Bronchial epithelial cell (primary cell): ENCODE data around the gene TNFRSF12A. TPM values are rescaled to one million over a fixed set of nuclear protein-coding genes. Genes with fewer than 3 reads are reported as not detected.
A peak's percentile ranks its signal among the peaks of the same experiment; 100 is the strongest.

Source experiments
- DNase-seq: peaks from one replicate; pipeline ENCODE4 v3.0.0-alpha.2; 2010; ENCODE audit warnings: low read depth
- FAIRE-seq: peaks from 2 replicates; lab custom pipeline; 2011; peaks lifted over from hg19 to GRCh38; lab: Jason Lieb, UNC
- H3K27me3 ChIP-seq: 2 replicates; pipeline ENCODE4 v1.5.1; 2011; ENCODE audit warnings: low read length; ENCODE audit not compliant: control insufficient read depth, insufficient read depth
- H3K36me3 ChIP-seq: 2 replicates; pipeline ENCODE4 v1.5.1; 2011; ENCODE audit warnings: low read length; ENCODE audit not compliant: control insufficient read depth, insufficient read depth
- H3K4me3 ChIP-seq: 2 replicates; pipeline ENCODE4 v1.5.1; 2011; ENCODE audit warnings: mild to moderate bottlenecking, low read depth, low read length, control low read depth
- total RNA-seq: library from RNA; depleted of rRNA; stranded (reverse); fragments of >200 nt; gene quantifications from 2 replicates; pipeline ENCODE4 v1.2.1, GENCODE V29; 2014
- TF ChIP-seq, protein P1 (sequence below): IDR thresholded peaks from 2 replicates; pipeline ENCODE4 v1.5.1; 2011; ENCODE audit warnings: mild to moderate bottlenecking, moderate library complexity, low read length, control low read depth, inconsistent platforms; ENCODE audit not compliant: insufficient read depth, severe bottlenecking

Gene TNFRSF12A
- total RNA-seq, 1 donor from 2014 or later = 686 TPM

- DNase-seq (no peak), FAIRE-seq (no peak)
- Histone ChIP-seq H3K27me3 (peaks cover 13% of the 10 kb centered on the region), H3K36me3 (peaks cover 2% of the 10 kb centered on the region), H3K4me3 (peak overlapping the region; percentile 72)
- TF ChIP-seq, protein P1, sequence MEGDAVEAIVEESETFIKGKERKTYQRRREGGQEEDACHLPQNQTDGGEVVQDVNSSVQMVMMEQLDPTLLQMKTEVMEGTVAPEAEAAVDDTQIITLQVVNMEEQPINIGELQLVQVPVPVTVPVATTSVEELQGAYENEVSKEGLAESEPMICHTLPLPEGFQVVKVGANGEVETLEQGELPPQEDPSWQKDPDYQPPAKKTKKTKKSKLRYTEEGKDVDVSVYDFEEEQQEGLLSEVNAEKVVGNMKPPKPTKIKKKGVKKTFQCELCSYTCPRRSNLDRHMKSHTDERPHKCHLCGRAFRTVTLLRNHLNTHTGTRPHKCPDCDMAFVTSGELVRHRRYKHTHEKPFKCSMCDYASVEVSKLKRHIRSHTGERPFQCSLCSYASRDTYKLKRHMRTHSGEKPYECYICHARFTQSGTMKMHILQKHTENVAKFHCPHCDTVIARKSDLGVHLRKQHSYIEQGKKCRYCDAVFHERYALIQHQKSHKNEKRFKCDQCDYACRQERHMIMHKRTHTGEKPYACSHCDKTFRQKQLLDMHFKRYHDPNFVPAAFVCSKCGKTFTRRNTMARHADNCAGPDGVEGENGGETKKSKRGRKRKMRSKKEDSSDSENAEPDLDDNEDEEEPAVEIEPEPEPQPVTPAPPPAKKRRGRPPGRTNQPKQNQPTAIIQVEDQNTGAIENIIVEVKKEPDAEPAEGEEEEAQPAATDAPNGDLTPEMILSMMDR = no peak
Measured at GRCh38 chr16:3035289-3035971, 15.3 kb downstream of the TNFRSF12A start.

DNA sequence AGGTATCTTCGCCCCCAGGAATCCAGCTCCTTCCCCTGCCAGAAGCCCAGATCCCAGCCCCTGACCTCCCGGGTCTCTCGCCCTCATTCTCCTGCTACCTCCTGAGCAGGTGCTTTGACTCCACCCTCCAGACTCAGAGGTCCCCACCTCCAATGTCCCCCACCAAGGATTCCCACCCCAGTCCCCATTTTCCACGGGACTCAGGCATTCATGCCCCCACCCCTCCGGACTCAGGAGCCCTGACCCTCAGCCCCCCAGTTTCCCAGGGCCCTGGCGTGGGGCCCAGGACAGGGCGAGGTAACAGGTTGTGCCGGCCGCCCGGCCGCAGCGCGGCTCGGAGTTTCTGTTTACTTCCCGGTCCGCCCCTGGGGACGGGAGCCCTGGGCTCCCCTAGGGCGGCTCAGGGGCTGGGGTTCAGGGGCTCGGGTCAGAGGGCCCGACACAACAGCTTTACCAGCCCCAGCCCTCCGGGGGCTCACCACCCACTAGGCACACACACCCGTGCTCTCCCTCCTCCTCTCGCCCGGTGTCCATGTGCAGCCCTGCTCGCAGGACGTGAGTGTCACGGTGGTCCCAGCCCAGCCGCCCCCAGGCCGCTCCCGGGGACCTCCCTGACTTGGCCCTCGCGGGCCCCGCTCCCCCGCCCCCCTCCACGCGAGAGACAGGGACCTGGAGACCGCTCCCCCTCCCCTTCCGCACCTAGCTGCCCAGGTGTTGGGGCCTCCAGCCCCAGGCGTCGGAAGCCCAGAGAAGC, 16.0 kb downstream of the TNFRSF12A start:
- FAIRE-seq (no peak), DNase-seq (no peak)
- peaks cover 13% of the 10 kb centered on the region for H3K27me3 ChIP-seq
- H3K36me3 ChIP-seq = peaks cover 2% of the 10 kb centered on the region
- TF ChIP-seq, protein P1 = no peak
- H3K4me3 ChIP-seq = peak overlapping the region; percentile 72

DNA sequence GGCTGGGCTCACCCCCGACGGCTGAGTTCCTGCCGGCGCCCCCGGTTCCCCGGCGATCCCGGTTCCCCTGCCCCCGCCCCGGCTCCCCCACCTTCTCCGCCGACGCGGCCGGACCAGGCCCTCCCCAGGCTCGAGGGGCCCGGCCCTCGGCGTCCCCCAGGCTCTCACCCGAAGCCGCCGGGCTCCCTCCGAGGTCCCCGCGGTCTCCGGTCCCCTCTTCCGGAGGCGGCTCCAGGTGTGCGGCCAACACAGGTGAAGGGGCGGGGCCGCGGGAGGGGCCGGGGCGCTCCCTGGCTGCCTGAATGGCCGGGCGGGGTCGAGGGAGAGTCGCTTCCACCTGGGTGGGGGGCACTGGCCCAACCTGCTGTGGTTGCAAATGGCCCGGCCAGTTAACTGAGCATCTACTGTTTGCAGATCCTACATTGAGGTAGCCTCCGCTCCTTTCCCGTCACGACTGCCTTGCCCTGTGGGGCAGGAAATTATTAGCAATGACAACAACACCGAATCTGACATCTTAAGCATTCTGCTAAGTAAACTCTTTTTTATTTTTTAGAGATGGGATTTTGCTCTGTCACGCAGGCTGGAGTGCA, 16.7 kb downstream of the TNFRSF12A start, which contains the start of gene BICDL2:
TSS of gene BICDL2 (minus strand) at position 219 of the 590 bp plus-strand sequence. CDS start 1,448 bp downstream, outside the sequence.
- Histone ChIP-seq H3K4me3 (peak within 1 kb of the TSS; percentile 72), H3K27me3 (peaks cover 13% of the 10 kb centered on the region), H3K36me3 (peaks cover 2% of the 10 kb centered on the region)
- no peak for FAIRE-seq
- TF ChIP-seq, protein P1 = no peak
- no peak for DNase-seq

- FAIRE-seq = peak; percentile 97
- peaks cover 2% of the 10 kb centered on the region for H3K36me3 ChIP-seq
- TF ChIP-seq, protein P1 = no peak
- H3K27me3 ChIP-seq = peaks cover 13% of the 10 kb centered on the region
- DNase-seq = peak; percentile 75
- H3K4me3 ChIP-seq = no peak overlapping the region
Measured at GRCh38 chr16:3038256-3038655, 18.1 kb downstream of the TNFRSF12A start.

- DNase-seq (no peak), FAIRE-seq (no peak)
- Histone ChIP-seq H3K27me3 (peaks cover 13% of the 10 kb centered on the region), H3K4me3 (no peak overlapping the region), H3K36me3 (peaks cover 1% of the 10 kb centered on the region)
- TF ChIP-seq, protein P1 = no peak
Measured at GRCh38 chr16:3038896-3039295, 18.7 kb downstream of the TNFRSF12A start.
